HG02885 (cell line): ENCODE results near the gene MXRA8.
"Not testable (repeated sequence)": the region's sequence is repeated elsewhere in the genome, so short reads cannot be mapped to it uniquely, and the experiment has no call there.

Experiments
- ATAC-seq: cut with Tn5 transposase; IDR thresholded peaks from one replicate; pipeline ENCODE4 v1.9.1; 2021; ENCODE audit warnings: mild to moderate bottlenecking; ENCODE audit not compliant: unreplicated experiment, poor library complexity

The MXRA8 gene

GRCh38 chr1:1393014-1393413 is 34.7 kb upstream of the MXRA8 start:
- ATAC-seq = no peak

GRCh38 chr1:1391225-1391624 is 32.9 kb upstream of the MXRA8 start:
- ATAC-seq = no peak

- ATAC-seq = no peak
These were observed 32.3 kb upstream of the MXRA8 start for GRCh38 chr1:1390675-1391074.

- ATAC-seq = no peak
These were observed 29.7 kb upstream of the MXRA8 start for GRCh38 chr1:1388078-1388472.

GRCh38 chr1:1387098-1388077 is 29.0 kb upstream of the MXRA8 start:
- ATAC-seq = no peak

GRCh38 chr1:1385931-1386330 is 27.6 kb upstream of the MXRA8 start:
- no peak for ATAC-seq

GRCh38 chr1:1385339-1385738 is 27.0 kb upstream of the MXRA8 start:
- ATAC-seq = not testable (repeated sequence)

GRCh38 chr1:1381294-1381693 is 22.9 kb upstream of the MXRA8 start:
- ATAC-seq = no peak

GRCh38 chr1:1380860-1381259 is 22.5 kb upstream of the MXRA8 start:
- ATAC-seq = no peak

- no peak for ATAC-seq
These were observed 19.3 kb upstream of the MXRA8 start for GRCh38 chr1:1377540-1378205.

- no peak for ATAC-seq
These were observed 18.3 kb upstream of the MXRA8 start for GRCh38 chr1:1376551-1377226.

- peak; percentile 86 for ATAC-seq
These were observed 16.7 kb upstream of the MXRA8 start, which contains the start of gene AURKAIP1 for GRCh38 chr1:1374929-1375662. AURKAIP1 (minus strand) TSS chr1:1375207; CDS start chr1:1374756, 451 bp downstream.

- peak; percentile 2 for ATAC-seq
These were observed 16.2 kb upstream of the MXRA8 start for GRCh38 chr1:1374589-1374928.

- ATAC-seq = no peak
These were observed 15.6 kb upstream of the MXRA8 start for GRCh38 chr1:1373815-1374588.

- ATAC-seq = no peak
These were observed 14.9 kb upstream of the MXRA8 start for GRCh38 chr1:1373051-1373814.

- no peak for ATAC-seq
These were observed 13.7 kb upstream of the MXRA8 start for GRCh38 chr1:1371746-1372711.

GRCh38 chr1:1371364-1371745 is 13.0 kb upstream of the MXRA8 start:
- ATAC-seq = no peak
